HEK293T (cell line): ENCODE results near the gene GRAPL.
A peak's percentile ranks its signal among the peaks of the same experiment; 100 is the strongest.
"Not testable (repeated sequence)": the region's sequence is repeated elsewhere in the genome, so short reads cannot be mapped to it uniquely, and the experiment has no call there.

Experiments
- CTCF ChIA-PET: fragments of 350-600 bp; formaldehyde crosslinking; extraction: SDS; loops from one replicate; lab custom pipeline; 2021; ENCODE audit warnings: antibody characterized with exemption, inconsistent platforms; lab: Yijun Ruan, JAX
- POLR2A ChIA-PET: fragments of 350-600 bp; formaldehyde crosslinking; extraction: SDS; loops from one replicate; lab custom pipeline; 2020; ENCODE audit warnings: antibody characterized with exemption, inconsistent platforms; lab: Yijun Ruan, JAX
- DNase-seq: peaks from one replicate; pipeline ENCODE4 v3.0.0; 2012; ENCODE audit warnings: mixed read lengths; ENCODE audit errors: extremely low spot score
- ARNT ChIP-seq: fragments of 450-650 bp; IDR thresholded peaks from 2 replicates; pipeline ENCODE4 v1.6.1; 2017; ENCODE audit warnings: mild to moderate bottlenecking
- BHLHE40 ChIP-seq: fragments of 450-650 bp; IDR thresholded peaks from 2 replicates; pipeline ENCODE4 v1.6.1; 2016; ENCODE audit warnings: mild to moderate bottlenecking, moderate library complexity, borderline replicate concordance
- CTBP1 ChIP-seq: fragments of 450-650 bp; IDR thresholded peaks from 2 replicates; pipeline ENCODE4 v1.6.1; 2016; ENCODE audit warnings: borderline replicate concordance
- ELF4 ChIP-seq: fragments of 450-650 bp; IDR thresholded peaks from 2 replicates; pipeline ENCODE4 v1.6.1; 2017; ENCODE audit warnings: antibody characterized with exemption
- L3MBTL2 ChIP-seq: fragments of 450-650 bp; conservative IDR thresholded peaks from 2 replicates; pipeline ENCODE4 v1.6.1; 2016; ENCODE audit warnings: mild to moderate bottlenecking
- LEF1 ChIP-seq: fragments of 450-650 bp; IDR thresholded peaks from 2 replicates; pipeline ENCODE4 v1.6.1; 2017; ENCODE audit warnings: mild to moderate bottlenecking, borderline replicate concordance
- NFRKB ChIP-seq: fragments of 450-650 bp; IDR thresholded peaks from 2 replicates; pipeline ENCODE4 v1.6.1; 2016; ENCODE audit warnings: mild to moderate bottlenecking, moderate library complexity
- TF ChIP-seq, protein P1 (sequence below): fragments of 450-650 bp; IDR thresholded peaks from 2 replicates; pipeline ENCODE4 v1.6.1; 2016

Gene GRAPL

GRCh38 chr17:19127148-19127980 lies at the start of gene GRAPL:
GRAPL (plus strand) TSS chr17:19127589; CDS start chr17:19127620, 31 bp downstream.
- POLR2A ChIA-PET, DNase-seq, CTCF ChIA-PET: not testable (repeated sequence)

- CTCF ChIA-PET, DNase-seq, POLR2A ChIA-PET: not testable (repeated sequence)
Measured at GRCh38 chr17:19088804-19089685, 38.3 kb upstream of the GRAPL start.

DNA sequence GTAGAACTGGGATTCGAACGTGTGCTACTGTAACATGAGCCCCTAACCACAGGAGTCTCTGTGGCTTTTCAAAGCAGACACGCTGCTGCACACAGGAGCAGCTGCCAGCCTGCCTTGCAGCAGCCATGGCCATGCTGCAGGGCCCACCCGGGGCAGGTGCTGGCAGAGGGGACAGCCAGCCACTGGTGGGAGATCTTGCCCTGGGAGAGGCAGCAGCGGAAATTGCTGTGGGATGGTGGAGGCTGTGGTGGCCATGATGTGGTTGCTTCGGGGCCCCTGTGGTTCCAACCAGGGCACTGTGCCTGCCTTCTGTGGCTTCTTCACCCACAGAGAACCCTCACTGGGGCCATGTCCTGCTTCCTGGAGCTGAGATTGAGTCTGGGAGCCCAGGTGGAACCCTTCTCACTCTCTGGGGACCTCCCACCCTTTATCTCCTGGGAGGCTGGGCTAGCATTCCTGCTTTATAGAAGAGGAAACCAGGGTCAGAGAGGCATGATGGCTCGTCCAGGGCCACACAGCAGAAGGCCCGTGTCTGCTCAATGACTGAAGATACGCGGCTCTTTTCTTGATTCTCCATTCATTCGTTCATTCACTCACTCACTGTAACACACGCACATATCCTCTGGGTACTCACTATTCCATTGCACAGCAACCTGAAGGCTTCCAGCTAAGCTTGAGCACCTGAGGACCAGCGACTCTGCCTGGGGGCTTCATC lies 37.2 kb upstream of the GRAPL start:
- DNase-seq, POLR2A ChIA-PET, CTCF ChIA-PET: not testable (repeated sequence)

- CTCF ChIA-PET, DNase-seq, POLR2A ChIA-PET: not testable (repeated sequence)
Measured at GRCh38 chr17:19092737-19093683, 34.4 kb upstream of the GRAPL start.

GRCh38 chr17:19093684-19094438 lies 33.5 kb upstream of the GRAPL start:
- POLR2A ChIA-PET, DNase-seq, CTCF ChIA-PET: not testable (repeated sequence)

- DNase-seq, CTCF ChIA-PET, POLR2A ChIA-PET: not testable (repeated sequence)
Measured at GRCh38 chr17:19108517-19108916, 18.9 kb upstream of the GRAPL start.

GRCh38 chr17:19110189-19111097 lies 16.9 kb upstream of the GRAPL start:
- CTCF ChIA-PET: not testable (repeated sequence)

DNA sequence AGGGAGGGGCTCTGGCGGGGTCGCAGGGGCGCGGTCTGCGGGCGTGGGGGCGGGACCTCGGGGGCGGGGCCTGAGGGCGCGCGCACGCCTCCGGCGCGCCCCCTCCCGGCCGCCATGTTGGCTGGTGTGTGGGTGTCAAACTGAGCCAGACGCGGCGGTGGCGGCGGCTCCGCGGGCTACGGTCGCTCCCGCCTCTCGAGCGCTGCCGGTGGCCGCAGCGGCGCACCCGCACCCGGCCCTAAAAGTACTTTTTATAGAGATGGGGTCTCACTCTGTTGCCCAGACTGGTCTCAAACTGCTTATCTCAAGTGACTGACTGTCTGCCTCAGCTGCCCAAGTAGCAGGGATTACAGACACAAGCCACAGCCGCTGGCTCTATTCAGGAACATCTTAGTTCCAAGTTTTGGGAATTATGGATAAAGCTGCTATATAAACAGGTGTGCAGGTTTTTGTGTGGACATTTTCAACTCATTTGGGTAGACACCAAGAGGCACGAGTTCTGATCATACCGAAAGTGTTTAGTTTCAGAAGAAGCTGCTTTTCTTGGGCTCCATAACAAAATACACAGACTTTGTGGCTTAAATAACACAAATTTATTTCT lies 16.2 kb upstream of the GRAPL start:
- DNase-seq, CTCF ChIA-PET, POLR2A ChIA-PET: not testable (repeated sequence)

More at GRCh38 chr17:19110189-19111097, 16.9 kb upstream of the GRAPL start:
- DNase-seq, POLR2A ChIA-PET: not testable (repeated sequence)

DNA sequence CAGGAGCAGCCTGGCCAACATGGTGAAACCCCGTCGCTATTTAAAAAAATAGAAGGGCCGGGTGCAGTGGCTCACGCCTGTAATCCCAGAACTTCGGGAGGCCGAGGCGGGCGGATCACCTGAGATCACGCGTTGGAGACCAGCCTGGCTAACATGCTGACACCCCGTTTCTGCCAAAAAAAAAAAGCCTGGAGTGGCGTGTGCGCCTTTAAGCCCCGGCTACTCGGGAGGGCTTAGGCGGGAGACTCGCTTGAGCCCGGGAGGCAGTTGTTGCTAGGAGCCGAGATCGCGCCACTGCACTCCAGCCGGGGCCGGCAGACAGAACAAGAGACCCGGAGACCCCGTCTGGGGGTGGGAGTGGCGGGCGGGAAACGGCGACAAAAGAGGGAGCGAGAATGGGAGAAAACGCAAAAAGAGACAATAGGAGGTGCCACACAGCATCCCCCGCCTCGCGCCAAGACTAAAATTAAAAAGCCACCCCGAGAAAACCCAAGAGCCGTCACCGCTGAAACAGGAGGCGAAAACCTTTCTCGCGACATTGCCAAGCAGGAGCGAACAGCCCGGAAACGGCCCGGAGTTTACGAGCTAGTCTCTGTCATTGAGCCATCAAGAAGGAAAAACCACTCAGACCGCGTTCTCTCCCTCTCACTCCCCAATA lies 15.5 kb upstream of the GRAPL start:
- POLR2A ChIA-PET, DNase-seq, CTCF ChIA-PET: not testable (repeated sequence)
- TF ChIP-seq CTBP1 (peak; percentile 39; the same call in 1 of the 2 replicates), LEF1 (0 out of 2 replicates have a peak, but pooled peaks have one; percentile 12), ELF4 (peak; percentile 98), ARNT (0 out of 2 replicates have a peak, but pooled peaks have one; percentile 46), BHLHE40 (peak; percentile 55; the same call in 1 of the 2 replicates), L3MBTL2 (peak; percentile 57), NFRKB (peak; percentile 85)
- TF ChIP-seq, protein P1, sequence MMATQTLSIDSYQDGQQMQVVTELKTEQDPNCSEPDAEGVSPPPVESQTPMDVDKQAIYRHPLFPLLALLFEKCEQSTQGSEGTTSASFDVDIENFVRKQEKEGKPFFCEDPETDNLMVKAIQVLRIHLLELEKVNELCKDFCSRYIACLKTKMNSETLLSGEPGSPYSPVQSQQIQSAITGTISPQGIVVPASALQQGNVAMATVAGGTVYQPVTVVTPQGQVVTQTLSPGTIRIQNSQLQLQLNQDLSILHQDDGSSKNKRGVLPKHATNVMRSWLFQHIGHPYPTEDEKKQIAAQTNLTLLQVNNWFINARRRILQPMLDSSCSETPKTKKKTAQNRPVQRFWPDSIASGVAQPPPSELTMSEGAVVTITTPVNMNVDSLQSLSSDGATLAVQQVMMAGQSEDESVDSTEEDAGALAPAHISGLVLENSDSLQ: peak; percentile 54

DNA sequence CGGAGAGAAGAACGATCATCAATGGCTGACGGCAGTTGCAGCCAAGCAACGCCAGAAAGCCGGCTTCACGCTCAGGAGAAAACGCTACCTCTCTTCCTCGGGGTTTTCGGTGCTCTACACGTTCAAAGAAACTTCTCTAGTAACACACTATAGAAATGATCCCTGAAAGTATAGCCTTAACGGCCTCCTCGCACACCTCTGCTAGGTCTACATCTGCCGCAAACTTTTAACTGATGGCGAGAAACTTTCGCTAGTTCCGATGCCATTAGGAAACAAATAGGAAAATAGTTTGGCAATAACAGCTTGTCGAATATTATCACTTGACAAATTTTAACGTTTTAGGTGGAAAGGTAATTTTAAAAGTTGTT lies 14.9 kb upstream of the GRAPL start:
- POLR2A ChIA-PET, CTCF ChIA-PET, DNase-seq: not testable (repeated sequence)

GRCh38 chr17:19118695-19119094 lies 8.7 kb upstream of the GRAPL start:
- DNase-seq, CTCF ChIA-PET, POLR2A ChIA-PET: not testable (repeated sequence)

- CTCF ChIA-PET, DNase-seq, POLR2A ChIA-PET: not testable (repeated sequence)
Measured at GRCh38 chr17:19125289-19125688, 2.1 kb upstream of the GRAPL start.
